HG03565 (cell line): ENCODE measurements around the gene COL23A1.

Experiments
- ATAC-seq: cut with Tn5 transposase; IDR thresholded peaks from one replicate; pipeline ENCODE4 v1.9.1; 2021; ENCODE audit warnings: mild to moderate bottlenecking, moderate library complexity; ENCODE audit not compliant: unreplicated experiment

COL23A1 gene

GRCh38 chr5:178348356-178349074 lies 241.7 kb downstream of the COL23A1 start:
- no peak for ATAC-seq

- no peak for ATAC-seq
These were observed 242.2 kb downstream of the COL23A1 start for GRCh38 chr5:178347956-178348355.

- ATAC-seq = no peak
These were observed 243.4 kb downstream of the COL23A1 start for GRCh38 chr5:178346607-178347334.

DNA sequence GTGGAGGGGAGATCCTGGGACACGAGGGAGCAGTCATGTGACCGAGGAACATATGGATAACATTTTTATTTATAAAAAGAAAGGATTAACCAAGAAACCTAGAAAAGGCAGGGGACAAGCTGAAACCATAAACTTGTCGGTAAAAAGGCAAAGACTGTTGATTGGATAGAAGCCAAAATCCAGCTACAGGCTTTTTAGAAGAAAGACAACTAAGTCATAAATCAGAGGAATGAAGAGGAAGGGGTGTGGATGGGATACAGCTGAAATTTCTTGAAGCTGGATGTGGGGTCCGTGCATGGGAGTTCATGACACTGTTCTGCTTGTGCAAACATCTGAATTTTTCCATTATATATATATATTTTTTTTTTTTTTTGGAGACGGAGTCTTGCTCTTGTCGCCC lies 246.9 kb downstream of the COL23A1 start:
- no peak for ATAC-seq

- no peak for ATAC-seq
These were observed 248.4 kb downstream of the COL23A1 start for GRCh38 chr5:178341851-178342140.

DNA sequence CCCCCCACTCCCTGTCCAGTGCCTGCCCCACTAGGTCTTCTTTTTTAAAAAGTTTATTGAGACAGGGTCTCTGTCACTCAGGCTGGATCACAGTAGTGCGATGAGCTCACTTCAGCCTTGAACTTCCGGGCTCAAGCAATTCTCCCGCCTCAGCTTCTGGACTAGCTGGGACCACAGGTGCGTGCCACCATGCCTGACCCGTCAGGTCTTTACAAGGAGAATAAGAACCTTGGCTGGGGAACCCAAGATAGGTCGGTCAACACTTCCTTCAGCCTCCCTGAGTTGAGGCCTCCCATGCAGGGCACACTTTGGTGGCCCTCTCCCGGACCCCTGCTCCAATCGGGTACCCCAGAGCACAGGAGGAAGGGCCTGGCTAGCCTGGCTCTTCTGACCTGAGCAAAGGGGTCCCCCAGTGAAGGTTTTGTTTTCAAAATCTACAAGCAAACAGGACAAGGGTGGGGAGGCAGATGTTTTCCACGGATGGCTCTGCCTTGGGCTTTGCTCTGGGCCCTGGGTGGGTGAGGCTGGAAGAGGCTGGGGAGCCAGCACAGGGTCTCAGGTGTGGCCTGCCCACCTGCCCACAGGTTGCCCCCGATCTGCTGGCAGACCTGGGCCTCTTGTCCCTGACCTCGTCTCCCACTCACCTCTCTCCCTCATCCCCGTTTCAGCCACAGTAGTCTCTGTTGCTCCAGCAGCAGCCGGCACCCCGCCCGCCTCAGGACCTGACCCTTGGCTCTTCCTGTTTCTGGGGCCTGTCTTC lies 248.9 kb downstream of the COL23A1 start:
- ATAC-seq = no peak

DNA sequence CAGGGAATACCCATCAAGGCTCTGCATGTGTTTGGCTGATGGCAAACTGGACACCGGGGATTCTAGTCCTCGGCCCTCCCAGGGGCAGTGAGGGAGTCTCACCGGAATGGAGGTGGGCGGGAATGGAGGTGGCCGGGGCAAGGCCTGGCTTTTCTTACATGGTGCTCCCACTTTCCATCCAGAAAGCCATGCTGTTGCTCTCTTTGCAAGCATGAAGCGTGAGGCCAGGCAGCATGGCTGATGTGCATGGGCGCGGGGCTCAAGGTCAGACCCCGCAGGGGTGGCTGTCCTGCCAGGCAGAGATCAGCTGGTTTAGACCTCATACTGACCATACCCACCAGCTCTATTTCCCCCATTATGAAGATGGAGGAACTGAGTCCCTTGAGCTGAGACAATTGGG lies 249.6 kb downstream of the COL23A1 start:
- ATAC-seq = no peak

GRCh38 chr5:178340187-178340586 lies 250.0 kb downstream of the COL23A1 start:
- no peak for ATAC-seq

GRCh38 chr5:178339272-178339671 lies 250.9 kb downstream of the COL23A1 start:
- no peak for ATAC-seq

DNA sequence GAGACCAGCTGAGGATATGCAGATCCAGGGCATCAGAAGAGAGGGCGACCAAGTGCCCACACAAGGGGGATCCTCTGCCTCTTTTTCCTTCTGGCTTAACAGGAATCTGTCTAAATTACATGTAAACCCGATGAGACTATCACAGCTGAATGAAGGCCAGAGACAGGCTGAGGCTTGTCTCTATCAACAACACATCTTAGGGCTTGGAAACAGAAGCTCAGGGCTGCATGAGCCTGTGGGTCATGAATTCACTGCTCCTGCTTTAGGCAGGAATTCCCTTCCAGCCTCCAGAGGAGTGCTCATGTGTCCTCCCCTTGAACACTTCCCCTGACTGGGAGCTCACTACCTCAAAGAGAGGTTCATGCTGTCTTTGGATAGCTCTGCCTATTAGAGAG lies 251.4 kb downstream of the COL23A1 start:
- ATAC-seq = no peak

DNA sequence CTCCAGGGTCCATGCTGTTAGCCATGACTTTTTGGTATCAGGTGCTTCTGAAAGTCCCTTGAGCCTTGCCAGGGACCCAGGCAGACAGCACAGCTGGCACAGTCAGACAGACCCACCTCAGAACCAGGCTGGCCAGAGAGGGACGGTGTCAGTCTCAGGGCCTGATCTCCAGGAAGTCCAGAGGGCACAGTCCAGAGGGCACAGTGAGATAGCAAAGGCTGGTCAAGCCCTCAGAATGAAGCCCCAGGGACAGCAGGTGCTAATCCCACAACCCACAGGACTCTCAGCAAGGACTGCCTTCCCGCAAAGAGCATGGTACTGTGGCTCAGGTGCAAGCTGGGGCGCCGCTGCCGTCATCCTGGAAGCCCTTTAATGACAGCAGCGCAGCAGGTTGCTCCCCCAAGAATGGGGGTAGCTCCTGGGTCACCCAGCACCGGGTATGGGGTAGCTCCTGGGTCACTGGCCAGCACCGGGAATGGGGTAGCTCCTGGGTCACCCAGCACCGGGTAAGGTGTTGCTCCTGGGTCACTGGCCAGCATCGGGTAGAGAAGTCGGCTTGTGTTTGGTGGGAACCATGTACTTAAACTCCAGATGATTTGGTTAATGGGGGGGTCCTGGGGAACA lies 252.0 kb downstream of the COL23A1 start:
- no peak for ATAC-seq

DNA sequence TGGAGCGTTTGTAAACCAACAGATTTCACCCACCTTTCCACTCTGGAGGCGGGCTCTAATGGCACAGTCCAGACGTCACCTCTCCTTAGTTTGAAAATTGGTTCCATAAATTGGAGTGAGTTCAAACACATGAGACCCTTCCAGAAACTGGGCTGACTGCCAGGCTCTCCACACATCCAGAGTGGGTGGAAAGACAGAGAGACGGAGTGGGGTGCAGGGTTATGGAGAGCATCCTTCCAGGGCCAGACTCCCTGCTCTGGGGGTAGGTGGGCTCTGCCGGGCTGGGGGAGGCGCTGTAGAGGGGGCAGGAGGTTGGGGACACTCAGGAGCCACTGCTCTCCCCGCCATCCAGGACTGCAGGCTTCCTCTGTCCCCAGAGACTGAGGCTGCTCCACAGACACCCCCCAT lies 252.9 kb downstream of the COL23A1 start:
- no peak for ATAC-seq

DNA sequence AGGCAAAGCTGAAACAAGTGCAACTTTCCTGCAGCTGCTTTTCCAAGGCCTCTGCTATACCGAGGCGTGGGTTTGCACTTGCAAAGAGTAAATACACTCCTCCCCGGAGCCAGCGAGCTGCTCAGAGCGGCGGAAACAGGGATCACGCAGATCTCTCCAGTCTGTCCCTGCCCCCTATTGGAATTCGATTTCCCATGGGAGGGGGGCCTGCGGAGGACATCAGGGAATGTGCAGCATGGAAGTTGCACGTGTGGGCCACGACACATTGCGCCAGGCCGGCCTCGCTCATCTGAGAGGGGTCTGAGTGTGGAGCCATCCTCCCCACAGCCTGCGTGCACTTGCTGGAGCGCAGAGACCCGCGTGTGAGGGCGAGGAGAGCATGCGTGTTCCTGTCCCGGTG lies 253.3 kb downstream of the COL23A1 start:
- ATAC-seq = no peak

- ATAC-seq = no peak
These were observed 254.7 kb downstream of the COL23A1 start for GRCh38 chr5:178335302-178336030.

GRCh38 chr5:178334861-178335260 lies 255.3 kb downstream of the COL23A1 start:
- no peak for ATAC-seq

DNA sequence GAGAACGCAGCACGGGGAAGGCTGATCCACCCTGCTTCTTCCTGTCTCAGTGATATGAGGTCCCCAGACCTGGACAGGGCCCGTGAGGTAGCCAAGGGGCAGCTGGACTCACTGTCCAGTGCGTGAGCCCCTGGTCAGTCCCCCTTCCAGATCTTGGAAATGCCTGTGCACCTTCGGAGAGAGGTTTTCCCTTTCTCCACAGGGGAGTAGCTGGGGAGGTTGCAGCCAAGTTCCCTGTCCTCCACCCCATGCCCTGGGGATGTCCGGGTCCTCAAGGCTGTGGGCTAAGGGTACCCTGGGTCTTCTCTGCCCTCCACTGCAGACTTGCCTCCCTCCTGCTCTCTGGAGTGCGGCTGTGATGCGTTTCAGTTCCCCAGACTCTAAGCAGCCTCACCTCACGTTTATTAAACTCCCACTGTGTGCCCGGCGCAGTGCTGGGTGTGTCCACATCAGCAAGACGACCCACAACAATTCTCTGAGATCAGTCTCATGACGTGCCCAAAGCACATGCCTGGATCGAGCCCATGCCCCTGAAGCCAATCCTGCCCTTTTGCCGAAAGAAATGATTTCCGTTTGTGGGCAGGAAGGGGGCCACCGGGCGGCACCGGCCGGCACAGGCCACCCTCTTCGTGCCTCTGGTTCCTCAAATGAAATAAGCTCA lies 256.2 kb downstream of the COL23A1 start:
- no peak for ATAC-seq

DNA sequence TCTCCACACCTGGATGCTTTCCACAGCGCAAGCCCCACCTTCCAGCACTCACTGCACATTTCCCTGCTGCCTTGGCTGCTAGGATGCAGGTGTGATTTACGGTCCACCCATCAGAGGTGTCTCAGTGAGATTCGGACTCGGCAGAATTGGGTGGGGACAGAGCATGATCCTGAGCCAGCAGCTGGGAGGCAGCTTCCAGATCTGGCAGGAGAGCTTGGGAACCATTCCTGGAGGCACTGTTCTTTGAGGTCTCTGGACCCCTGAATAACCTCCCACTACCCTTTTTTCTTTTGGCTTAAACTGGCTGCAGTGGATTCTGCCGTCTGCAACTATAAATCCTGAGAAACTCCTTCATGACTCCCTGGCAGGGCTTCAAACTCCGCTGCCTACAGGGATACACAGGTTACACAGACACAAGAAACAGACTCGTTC lies 258.0 kb downstream of the COL23A1 start:
- no peak for ATAC-seq

DNA sequence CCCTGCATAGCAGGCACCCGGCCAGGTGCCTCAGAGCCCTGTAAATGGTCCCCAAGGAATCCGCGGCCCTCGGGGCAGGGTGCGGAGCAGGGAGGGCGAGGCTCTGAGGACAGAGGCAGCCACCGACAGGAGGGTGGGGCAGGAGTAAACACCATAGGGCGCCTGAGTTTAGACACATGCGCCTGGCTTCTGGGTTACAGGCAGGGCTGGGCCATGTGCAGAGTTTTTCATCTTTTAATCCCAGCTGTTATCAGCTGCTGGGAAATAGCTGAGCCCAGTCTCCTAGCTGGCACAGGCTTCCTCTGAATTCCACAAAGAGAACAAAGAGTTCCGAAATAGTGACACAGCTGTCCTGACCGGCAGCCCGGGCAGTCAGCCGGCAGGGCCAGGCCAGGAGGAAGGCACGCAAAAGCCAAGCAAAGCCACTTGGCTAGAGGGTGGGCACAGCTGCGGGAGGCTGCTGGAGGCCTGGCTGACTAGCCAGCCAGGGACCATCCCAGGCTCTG lies 258.6 kb downstream of the COL23A1 start:
- ATAC-seq = no peak

DNA sequence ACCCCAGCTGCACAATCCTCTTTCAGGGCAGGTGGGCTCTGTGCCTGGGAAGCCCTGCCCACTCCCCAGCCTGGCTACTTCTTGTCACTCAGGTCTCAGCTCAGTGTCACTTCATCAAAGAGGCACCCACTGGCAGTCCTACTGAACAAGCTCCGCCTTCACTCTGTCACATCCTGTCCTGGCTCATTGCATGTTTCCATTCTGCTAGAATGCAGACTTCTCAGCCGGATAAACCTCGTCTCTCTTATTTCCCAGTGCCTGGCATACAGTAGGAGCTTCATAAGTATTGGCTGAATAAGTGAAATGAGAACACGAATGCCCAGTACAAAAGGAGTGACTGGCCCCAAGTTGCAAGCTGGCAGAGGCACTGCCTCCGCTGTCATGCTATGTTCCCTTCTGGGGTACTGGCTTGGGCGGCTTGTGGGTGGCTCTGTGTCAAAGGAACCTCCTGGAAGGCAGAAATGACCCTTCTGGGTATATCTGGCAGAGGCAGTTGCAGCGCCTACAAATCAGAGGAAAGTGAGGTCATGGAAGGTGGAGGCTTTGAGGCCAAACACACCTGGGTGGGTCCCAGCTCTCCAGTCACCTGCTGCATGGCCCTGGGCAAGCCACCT lies 259.3 kb downstream of the COL23A1 start:
- ATAC-seq = no peak
